SIG-M5 (cell line): ENCODE data around the gene MB.

ENCODE experiments used
- DNase-seq: peaks from one replicate; lab custom pipeline; 2025; lab: John Stamatoyannopoulos, UW

MB gene

DNA sequence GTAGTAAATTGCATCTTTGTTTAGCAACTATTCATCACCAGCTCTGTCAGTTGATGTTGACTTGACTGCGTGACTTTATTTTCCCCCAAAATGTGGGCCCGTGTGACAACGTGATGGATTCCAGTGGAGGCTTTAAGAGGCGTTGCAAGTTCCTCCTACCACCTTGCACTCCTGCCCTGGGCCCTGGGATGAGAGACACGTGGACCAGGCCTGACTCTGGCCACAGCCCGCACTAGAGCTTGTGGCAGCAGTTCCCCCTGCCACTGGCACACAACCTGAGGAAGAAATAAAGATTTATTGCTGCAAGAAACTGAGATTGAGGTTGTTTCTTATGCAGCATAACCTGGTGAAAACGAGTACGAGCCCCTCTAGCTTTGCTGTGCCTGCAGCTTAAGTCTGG is 44.6 kb downstream of the MB start:
- DNase-seq: no peak

DNA sequence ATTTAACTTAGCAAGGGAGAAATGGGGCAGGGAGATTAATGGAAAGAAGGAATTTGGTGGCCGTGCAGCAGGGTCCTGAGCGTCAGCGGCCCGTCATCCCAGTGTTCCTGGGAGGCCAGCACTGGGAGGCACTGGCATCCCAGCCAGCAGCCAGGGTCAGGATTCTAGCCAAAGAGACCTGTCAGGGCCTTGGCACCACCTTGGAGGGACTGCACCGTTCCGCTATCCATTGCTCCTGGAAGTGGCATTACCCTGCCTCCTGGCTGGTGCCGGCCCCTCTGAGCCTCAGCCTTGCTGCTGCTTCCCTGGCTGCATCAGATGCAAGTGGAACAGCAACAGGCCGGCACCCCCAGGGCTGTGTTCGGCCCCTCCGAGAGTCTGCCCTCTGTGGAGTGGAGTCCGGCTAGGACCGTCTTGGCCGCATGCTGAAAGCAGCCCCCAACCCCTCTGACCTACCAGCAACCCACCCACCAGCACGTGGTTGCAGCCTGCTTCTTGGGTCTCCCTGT is 46.4 kb downstream of the MB start:
- DNase-seq: no peak

DNA sequence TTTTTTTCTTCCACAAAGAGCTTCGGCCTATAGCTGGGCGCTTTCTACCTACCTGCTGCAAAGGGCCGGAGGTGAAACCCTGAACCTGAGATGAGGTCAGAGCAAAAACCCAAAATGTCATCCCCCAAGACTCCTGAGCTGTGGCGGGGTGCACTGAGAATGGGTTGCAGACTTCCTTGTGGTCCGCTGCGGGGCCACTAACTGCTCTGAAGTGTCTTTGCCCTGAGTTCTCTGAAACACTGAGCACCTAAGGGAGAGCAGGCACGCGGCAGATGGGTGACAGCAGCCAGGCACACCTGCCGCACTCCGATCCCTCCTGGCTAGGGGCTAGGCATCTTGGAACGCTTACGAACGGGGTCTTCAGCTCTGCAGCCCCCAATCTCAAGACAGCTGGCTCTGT is 47.2 kb downstream of the MB start:
- DNase-seq: no peak

DNA sequence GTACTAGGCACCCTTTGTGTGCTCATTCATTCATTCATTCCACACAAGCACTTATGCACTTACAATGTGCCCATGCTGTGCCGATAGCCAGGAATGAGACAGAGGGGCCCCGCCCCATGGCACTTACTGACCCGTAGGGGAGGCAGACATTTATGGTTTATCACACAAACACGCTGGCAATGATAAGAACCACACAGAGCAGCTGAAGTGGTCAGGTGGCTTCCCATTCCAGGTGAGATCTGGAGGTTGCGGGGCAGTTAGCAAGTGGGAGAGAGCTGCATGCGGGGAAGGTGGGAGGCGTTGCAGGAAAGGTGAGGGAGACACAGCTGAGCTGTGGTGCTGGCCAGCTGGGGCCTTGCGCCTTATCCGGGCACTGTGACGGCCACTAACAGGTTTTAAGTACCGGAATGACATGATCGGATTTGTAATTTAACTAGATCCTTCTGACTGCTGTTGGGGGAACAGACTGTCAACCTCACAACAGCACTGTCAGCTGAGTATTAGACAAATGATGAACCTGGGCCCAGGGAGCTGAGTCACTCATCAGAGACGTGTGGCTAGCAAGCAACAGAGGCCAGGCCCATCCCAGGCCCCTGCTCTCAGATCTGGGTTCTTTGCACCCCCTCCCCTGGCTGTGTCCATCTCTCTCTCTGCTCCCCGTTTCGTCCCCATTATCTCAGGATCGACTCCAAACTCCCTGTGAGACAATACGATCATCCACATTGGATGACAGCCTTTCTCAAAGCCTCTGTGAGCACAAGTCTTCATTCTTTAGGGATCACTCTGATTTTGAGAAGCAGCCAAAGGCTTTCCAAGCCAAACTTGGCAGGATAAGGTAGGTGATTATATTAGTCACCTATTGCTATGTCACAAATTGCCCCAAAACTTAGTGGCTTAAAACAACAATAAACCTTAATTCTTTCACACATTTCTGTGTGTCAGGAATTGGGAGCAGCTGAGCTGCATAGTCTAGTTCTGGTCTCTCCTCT is 48.1 kb downstream of the MB start:
- DNase-seq: no peak

DNA sequence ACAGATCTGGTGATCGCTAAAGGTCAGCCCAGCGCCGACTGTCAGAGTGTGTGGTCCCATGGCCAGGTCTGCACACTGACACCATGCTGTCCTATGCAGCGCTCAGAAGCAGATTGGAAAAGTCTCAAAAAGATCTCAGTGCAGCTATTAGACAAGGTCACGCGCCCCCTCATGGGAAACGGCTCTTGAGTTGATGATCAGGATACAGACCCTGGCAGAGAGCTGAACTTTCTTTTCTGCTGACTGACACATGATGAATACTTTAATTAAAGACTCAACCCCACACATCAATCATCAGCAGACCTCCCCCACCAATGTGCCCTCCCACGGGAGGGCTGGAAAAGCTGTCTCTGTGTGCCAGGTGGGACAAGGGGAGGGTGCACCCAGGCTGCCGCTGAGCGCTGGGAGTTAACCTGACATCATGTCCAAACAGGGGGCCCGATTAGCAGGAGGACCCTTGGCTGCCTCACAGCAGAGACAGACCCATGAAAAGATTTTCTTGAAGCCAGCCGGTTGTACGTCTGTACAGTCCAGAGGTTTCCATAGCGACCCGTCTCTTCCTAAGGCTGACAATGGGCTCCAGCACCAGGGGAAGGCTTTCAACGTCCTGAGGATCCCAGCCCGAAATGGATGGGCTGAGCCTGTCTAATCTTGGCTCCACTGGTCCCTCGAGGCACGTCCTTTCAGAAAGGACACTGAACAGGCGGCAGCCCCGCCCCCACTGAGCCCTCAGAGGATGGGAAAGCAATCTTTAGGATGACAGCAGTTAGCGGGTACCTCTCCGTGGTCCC is 49.6 kb downstream of the MB start:
- DNase-seq: no peak

DNA sequence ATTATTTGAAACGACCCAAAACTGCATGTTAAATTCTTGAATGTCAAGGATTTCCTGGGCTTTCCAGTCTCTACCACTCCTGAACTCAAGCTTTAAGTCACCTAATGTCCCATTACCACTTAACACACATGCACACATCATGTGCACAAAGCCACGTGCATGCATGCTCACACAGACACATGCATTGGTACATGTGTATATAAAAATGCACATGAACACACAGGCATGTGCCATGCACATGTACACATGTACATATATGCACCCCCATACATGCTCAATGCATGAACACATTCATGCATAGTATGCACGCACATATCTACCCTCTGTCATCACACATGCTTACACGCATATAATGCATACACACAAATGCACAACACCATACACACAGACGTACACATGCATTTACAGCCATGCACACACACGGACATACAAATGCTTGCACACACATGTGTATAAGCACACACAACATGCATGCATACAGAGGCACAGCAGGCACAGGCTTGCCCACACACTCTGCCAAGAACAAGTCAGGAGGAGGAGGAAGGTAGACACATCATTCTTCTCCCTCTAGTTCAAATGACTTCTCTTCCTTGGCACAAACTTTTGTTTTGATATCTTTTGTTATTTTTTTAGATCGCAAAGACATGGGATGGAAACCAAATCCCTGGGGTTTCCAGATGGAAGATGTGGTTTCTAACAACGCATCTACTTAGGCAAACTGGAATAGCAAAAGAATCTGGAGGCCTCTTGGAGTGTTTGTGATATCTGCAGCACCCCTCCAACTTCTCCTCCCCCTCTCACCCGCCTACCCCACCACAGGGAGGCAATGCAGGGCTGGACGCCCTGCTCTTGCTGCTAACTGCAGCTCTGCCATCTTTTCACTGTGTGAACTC is 51.9 kb downstream of the MB start:
- DNase-seq: no peak

DNA sequence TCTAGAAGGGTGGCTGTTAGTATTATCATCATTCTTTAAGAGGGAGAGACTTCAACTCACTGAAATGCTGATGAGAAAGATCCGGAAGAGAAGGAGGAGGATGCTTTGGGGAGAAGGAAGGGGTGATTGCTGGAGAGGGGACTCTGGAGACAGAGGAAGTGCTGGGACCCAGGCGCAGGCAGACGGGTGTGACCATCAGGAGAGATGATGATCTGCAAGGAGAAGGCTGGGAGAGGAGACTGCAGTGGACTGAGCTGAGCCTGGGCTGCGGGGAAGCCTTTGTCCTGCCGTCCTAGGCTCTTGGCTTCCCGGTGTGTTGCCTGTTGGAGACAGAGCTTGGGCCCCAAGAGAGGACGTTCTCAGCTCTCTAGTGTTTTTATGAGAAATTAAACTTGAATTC is 53.9 kb downstream of the MB start:
- no peak for DNase-seq

DNA sequence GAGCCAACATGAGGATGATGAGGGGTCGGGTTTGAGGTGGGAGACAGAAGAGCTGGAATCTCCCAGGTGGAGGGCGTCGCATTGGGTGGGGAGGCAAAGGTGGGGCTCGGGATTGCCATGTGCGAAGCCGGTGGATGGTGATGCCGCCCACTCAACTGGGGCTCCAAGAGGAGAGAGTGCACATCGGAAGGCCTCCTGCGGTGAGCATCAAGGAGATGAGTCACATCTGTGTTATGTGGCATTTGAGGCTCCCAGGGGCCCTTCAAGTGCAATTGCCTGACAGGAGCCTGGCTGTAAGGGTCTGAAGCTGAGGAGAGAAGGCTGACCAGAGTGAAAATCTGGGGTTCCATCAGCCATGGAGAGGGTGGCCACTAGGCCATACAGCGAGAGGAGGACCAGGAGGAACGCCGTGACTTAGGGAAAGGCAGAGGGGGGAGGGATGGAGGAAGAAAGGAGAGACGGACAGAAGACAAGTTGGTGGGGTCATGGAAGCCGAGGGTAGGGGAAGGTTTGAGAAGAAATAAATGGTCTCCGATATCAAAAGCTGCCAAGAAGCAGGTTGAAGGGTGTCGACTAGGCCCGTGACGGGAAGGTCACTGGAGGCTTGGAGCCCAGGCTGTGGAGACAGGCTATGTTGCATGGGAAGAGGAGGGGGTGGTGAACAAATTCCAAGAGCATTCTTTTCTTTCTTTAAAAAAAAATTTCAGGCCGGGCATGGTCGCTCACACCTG is 55.2 kb downstream of the MB start:
- DNase-seq: no peak

DNA sequence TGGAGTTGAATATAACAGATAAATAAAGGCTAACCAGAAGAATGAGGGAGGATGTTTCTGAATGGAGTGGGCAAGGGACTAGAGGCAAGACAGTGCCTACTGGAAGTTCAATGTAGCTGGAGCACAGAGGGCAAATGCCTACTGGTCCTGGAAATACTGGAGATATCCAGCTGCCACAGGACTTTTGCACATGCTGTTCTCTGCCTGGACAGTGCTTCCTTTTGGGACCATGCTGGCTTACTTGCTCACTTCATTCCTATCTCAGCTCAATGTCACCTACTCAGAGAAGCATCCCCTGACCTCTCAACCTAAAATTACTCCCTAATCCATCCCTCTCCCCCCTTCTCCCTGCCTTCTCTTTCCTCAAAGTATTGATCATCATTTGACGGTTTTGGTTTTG is 56.3 kb downstream of the MB start:
- DNase-seq: no peak

DNA sequence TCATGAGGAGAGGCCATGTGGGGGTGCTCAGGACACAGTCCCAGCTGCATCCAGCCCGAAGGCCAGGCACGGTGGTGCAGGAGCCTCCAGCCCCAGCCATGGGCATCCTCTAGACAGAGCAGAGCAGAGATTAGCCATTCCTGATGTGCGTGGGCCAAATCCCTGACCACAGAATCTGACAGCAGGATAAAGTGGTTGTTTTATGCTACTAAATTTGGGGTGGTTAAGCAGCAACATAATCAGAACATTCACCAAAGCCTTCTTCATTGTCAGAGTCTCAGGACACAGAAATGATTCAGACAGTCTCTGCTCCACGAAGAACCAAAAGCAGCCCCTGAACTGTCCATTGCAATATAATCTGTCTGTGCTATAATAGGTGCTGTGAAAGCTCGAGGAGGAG is 56.8 kb downstream of the MB start:
- DNase-seq: no peak

DNA sequence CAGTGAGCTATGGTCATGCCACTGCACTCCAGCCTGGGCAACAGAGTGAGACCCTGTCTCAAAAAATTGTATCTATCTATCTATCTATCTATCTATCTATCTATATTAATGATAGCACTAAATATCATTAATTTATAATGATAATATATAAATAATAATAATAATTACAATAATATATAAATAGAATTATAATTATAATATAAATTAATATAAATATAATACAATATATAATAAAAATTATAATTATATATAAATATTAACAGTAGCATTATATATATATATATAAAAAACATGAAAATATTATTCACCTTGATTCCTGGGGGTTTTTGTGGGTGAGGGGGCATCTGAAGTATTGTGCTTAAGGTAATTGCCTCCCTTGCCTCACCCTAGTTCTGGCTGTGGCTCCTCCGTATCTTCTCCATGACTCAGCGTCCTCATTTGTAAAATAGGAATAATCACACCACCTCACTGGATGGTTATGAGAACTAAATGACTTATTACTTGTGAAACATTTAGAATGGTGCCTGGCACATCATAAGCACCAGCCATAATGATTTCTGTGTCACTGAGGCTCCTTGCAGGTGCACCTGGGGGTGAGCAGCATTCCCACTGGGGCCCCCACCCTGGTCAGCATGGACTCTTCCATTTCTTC is 57.6 kb downstream of the MB start:
- no peak for DNase-seq

DNA sequence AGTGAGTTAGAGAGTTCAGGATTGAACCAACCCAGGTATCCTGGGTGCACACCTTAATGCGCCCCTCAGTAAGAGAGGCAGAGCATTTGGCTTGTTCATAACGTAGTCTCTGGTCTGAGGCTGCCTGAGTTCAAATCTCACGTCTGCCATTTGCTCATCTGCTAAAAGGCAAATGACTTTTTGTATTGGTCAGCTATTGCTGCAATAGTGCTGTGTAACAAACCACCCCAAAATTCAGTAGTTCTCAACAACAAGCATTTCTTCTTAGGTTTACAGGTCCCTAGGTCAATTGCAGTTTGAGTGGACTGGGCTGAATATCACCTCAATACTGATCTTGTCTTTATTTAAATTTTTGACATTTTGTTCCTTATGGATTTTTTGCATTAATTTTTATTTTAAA is 58.4 kb downstream of the MB start:
- DNase-seq: no peak

DNA sequence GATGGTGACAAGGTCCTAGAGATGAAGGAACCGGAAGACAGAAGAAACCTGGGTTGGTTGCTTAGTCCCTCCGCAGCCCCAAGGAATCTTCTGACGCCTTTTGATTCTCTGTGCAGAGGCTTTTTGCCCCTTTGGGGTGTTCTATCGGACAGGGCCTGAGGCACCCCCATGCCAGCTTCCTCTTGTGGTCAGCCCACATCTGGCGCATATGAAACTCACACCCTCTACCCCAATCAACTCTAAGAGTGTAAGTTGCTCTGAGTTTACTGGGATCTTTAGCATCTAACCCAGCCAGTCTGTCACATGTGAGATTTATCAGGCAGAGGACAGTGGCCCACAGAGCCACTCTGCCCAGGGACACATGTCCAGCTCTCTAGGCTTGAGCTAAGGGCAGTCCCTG is 59.1 kb downstream of the MB start:
- no peak for DNase-seq
